ENCODE measurements around the gene PKIB. TPM values are rescaled to one million over a fixed set of nuclear protein-coding genes. Genes with fewer than 3 reads are reported as not detected.
"Not testable (repeated sequence)": the region's sequence is repeated elsewhere in the genome, so short reads cannot be mapped to it uniquely, and the experiment has no call there.

Gene PKIB
- total RNA-seq, 1 donor from 2014 or later: 74.6 TPM

- no peak overlapping the region for H2AFZ ChIP-seq (ENCODE audit: low read depth, low read length)
- Mint-ChIP-seq H3K4me1 (ENCODE audit: low read depth, unreplicated experiment) (peaks cover 12% of the 10 kb centered on the region), H3K4me3 (ENCODE audit: unreplicated experiment) (no peak overlapping the region), H3K9me3 (ENCODE audit: unreplicated experiment) (no peaks in the 10 kb centered on the region), H3K36me3 (ENCODE audit: low read depth, unreplicated experiment) (peaks cover 6% of the 10 kb centered on the region), H3K27me3 (ENCODE audit: low read depth, unreplicated experiment) (no peaks in the 10 kb centered on the region), H3K27ac (ENCODE audit: unreplicated experiment) (peak overlapping the region; percentile 12)
- FAIRE-seq: no peak
- TF ChIP-seq EZH2 (IDR thresholded peaks at IDR 0.05; ENCODE audit: insufficient read depth, low read length): no peak
- TF ChIP-seq CTCF (IDR thresholded peaks at IDR 0.05; ENCODE audit: insufficient read depth, low read depth, low read length): no peak
- no peaks in the 10 kb centered on the region for H3K27me3 ChIP-seq (ENCODE audit: insufficient read depth, low read length)
- no peak overlapping the region for H3K4me2 ChIP-seq (ENCODE audit: low read length)
- no peak overlapping the region for H3K9ac ChIP-seq (ENCODE audit: low read length)
- no peaks in the 10 kb centered on the region for H3K79me2 ChIP-seq (ENCODE audit: insufficient read depth, low read length)
- no peaks in the 10 kb centered on the region for H4K20me1 ChIP-seq (ENCODE audit: insufficient read depth, low read length)
- no peak overlapping the region for H3K4me3 ChIP-seq (ENCODE audit: insufficient read depth, low read depth, low read length)
- no peaks in the 10 kb centered on the region for H3K9me3 ChIP-seq (ENCODE audit: insufficient read depth, low read depth, low read length)
- no peak overlapping the region for H3K27ac ChIP-seq (ENCODE audit: low read depth, low read length)
- no peaks in the 10 kb centered on the region for H3K36me3 ChIP-seq (ENCODE audit: insufficient read depth, low read length)
- H3K4me1 ChIP-seq (ENCODE audit: insufficient read depth, low read length): no peaks in the 10 kb centered on the region
- peak; percentile 27 for DNase-seq (ENCODE audit: low read depth)
These were observed 29.5 kb upstream of the PKIB start for GRCh38 chr6:122580737-122581136.

- no peak overlapping the region for H3K27ac Mint-ChIP-seq (ENCODE audit: unreplicated experiment)
- Histone ChIP-seq H2AFZ (ENCODE audit: low read depth, low read length) (no peak overlapping the region), H3K4me1 (ENCODE audit: insufficient read depth, low read length) (no peaks in the 10 kb centered on the region), H4K20me1 (ENCODE audit: insufficient read depth, low read length) (no peaks in the 10 kb centered on the region), H3K27me3 (ENCODE audit: insufficient read depth, low read length) (no peaks in the 10 kb centered on the region), H3K27ac (ENCODE audit: low read depth, low read length) (no peak overlapping the region), H3K9me3 (ENCODE audit: insufficient read depth, low read depth, low read length) (no peaks in the 10 kb centered on the region), H3K79me2 (ENCODE audit: insufficient read depth, low read length) (no peaks in the 10 kb centered on the region), H3K9ac (ENCODE audit: low read length) (no peak overlapping the region), H3K4me2 (ENCODE audit: low read length) (no peak overlapping the region), H3K36me3 (ENCODE audit: insufficient read depth, low read length) (no peaks in the 10 kb centered on the region), H3K4me3 (ENCODE audit: insufficient read depth, low read depth, low read length) (no peak overlapping the region)
- FAIRE-seq (no peak), DNase-seq (ENCODE audit: low read depth) (no peak)
- H3K9me3 Mint-ChIP-seq (ENCODE audit: unreplicated experiment): no peaks in the 10 kb centered on the region
- H3K4me1 Mint-ChIP-seq (ENCODE audit: low read depth, unreplicated experiment): peaks cover 2% of the 10 kb centered on the region
- TF ChIP-seq EZH2 (IDR thresholded peaks at IDR 0.05; ENCODE audit: insufficient read depth, low read length) (no peak), CTCF (IDR thresholded peaks at IDR 0.05; ENCODE audit: insufficient read depth, low read depth, low read length) (no peak)
- H3K4me3 Mint-ChIP-seq (ENCODE audit: unreplicated experiment): no peak overlapping the region
- no peaks in the 10 kb centered on the region for H3K27me3 Mint-ChIP-seq (ENCODE audit: low read depth, unreplicated experiment)
- H3K36me3 Mint-ChIP-seq (ENCODE audit: low read depth, unreplicated experiment): peaks cover 16% of the 10 kb centered on the region
These were observed 21.1 kb upstream of the PKIB start for GRCh38 chr6:122589115-122589514.

GRCh38 chr6:122598295-122598694 lies 11.9 kb upstream of the PKIB start:
- H3K27ac Mint-ChIP-seq (ENCODE audit: unreplicated experiment); H3K27ac ChIP-seq (ENCODE audit: low read depth, low read length); H2AFZ ChIP-seq (ENCODE audit: low read depth, low read length); H3K27me3 Mint-ChIP-seq (ENCODE audit: low read depth, unreplicated experiment); H3K4me3 Mint-ChIP-seq (ENCODE audit: unreplicated experiment); H3K9ac ChIP-seq (ENCODE audit: low read length); H3K4me3 ChIP-seq (ENCODE audit: insufficient read depth, low read depth, low read length); DNase-seq (ENCODE audit: low read depth); H3K4me1 ChIP-seq (ENCODE audit: insufficient read depth, low read length); H4K20me1 ChIP-seq (ENCODE audit: insufficient read depth, low read length); H3K36me3 ChIP-seq (ENCODE audit: insufficient read depth, low read length); H3K4me2 ChIP-seq (ENCODE audit: low read length); FAIRE-seq; H3K27me3 ChIP-seq (ENCODE audit: insufficient read depth, low read length); H3K9me3 ChIP-seq (ENCODE audit: insufficient read depth, low read depth, low read length); H3K79me2 ChIP-seq (ENCODE audit: insufficient read depth, low read length); H3K4me1 Mint-ChIP-seq (ENCODE audit: low read depth, unreplicated experiment): not testable (repeated sequence)
- H3K36me3 Mint-ChIP-seq (ENCODE audit: low read depth, unreplicated experiment): peaks cover 35% of the 10 kb centered on the region
- peaks cover 15% of the 10 kb centered on the region for H3K9me3 Mint-ChIP-seq (ENCODE audit: unreplicated experiment)

All from astrocyte (in vitro differentiated cells and primary cell).